Mesodermal cell (in vitro differentiated cells): ENCODE data around the gene GP9.

Source experiments
- H3K27ac ChIP-seq: 2 replicates; pipeline ENCODE4 v1.7.0; 2013; ENCODE audit warnings: mild to moderate bottlenecking, low read depth, low read length, moderate library complexity; ENCODE audit not compliant: severe bottlenecking
- H3K36me3 ChIP-seq: 2 replicates; pipeline ENCODE4 v1.7.1; 2013; ENCODE audit warnings: mild to moderate bottlenecking, low read length, moderate library complexity; ENCODE audit not compliant: control insufficient read depth, insufficient read depth
- H3K4me1 ChIP-seq: one replicate; pipeline ENCODE4 v1.7.1; 2013; ENCODE audit warnings: mild to moderate bottlenecking, low read length; ENCODE audit not compliant: insufficient read depth, control insufficient read depth, poor library complexity, severe bottlenecking
- H3K4me3 ChIP-seq: 2 replicates; pipeline ENCODE4 v1.7.0; 2013; ENCODE audit warnings: low read length, control low read depth, mild to moderate bottlenecking; ENCODE audit not compliant: insufficient read depth, poor library complexity, severe bottlenecking; ENCODE audit errors: extremely low read depth
- H3K9me3 ChIP-seq: 2 replicates; pipeline ENCODE4 v1.7.1; 2013; ENCODE audit warnings: mild to moderate bottlenecking, low read length, moderate library complexity; ENCODE audit not compliant: control insufficient read depth
- WGBS, 2 experiments: methylation state at CpG; one replicate each; pipeline ENCODE4 v1.1.5; 2013; ENCODE audit warnings: missing lambda C conversion rate in 2 of 2; ENCODE audit not compliant: insufficient coverage in 2 of 2; 5-methylcytosine and 5-hydroxymethylcytosine counted together

GP9 gene

DNA sequence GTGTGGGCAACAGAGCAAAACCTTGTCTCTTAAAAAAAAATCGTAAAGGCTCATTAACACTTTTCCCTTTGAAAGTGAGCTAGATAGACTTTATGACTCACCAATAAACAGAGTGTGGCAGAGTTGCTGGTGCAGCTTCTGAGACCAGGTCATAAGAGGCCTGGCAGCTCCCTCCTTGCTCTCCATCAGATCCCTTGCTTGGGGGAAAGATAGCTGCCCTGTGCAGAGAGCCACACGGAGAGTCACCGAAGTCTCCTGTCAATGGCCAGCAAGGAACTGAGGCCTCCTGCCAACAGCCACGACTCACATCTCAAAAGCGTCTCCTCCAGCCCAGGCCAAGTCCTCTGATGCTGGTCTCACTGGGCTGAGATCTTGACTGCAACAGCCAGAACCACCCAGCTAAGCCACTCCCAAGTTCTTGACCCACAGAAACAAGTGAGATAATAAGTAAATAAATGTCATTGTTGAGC, 8.7 kb upstream of the GP9 start:
- WGBS, 2 experiments = 61 to 96% methylated on average over 2 to 3 of the region's 5 CpGs
- no peak overlapping the region for H3K27ac ChIP-seq
- H3K4me3 ChIP-seq = no peak overlapping the region
- no peaks in the 10 kb centered on the region for H3K9me3 ChIP-seq
- no peaks in the 10 kb centered on the region for H3K36me3 ChIP-seq
- H3K4me1 ChIP-seq = no peaks in the 10 kb centered on the region

DNA sequence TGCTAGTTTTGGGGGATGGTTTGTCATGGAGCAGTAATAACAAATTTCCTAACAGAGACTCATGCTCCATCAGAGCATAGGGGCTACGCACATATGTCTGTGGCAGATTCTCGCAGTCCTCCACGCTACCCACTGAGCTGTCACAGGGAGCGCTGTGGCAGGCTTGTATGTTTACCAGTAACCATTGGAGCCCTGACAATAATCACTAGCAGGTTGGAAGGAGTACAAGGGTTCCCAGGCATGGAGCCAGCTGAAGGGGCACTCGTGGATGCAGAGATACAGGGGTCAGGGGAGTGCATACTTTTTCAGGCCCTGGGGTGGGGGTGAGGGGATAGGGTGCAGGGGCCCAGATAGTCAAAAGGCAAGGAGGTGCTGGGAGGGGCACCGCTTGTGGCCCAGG, 7.9 kb upstream of the GP9 start:
- 88 to 96% methylated on average over 5 of the region's 6 CpGs for WGBS, 2 experiments
- Histone ChIP-seq H3K4me1 (no peaks in the 10 kb centered on the region), H3K4me3 (no peak overlapping the region), H3K36me3 (no peaks in the 10 kb centered on the region), H3K9me3 (no peaks in the 10 kb centered on the region), H3K27ac (no peak overlapping the region)

- Histone ChIP-seq H3K9me3 (no peaks in the 10 kb centered on the region), H3K4me3 (no peak overlapping the region), H3K4me1 (no peaks in the 10 kb centered on the region), H3K27ac (no peak overlapping the region), H3K36me3 (no peaks in the 10 kb centered on the region)
- 100% methylated on average over 1 of the region's 3 CpGs for WGBS, 2 experiments
Measured at GRCh38 chr3:129054605-129055104, 5.9 kb upstream of the GP9 start.

- H3K4me3 ChIP-seq = no peak overlapping the region
Measured at GRCh38 chr3:129056451-129057173, 4.0 kb upstream of the GP9 start.

GRCh38 chr3:129057249-129057648, 3.3 kb upstream of the GP9 start:
- Histone ChIP-seq H3K4me1 (no peaks in the 10 kb centered on the region), H3K27ac (no peak overlapping the region), H3K4me3 (no peak overlapping the region), H3K9me3 (no peaks in the 10 kb centered on the region), H3K36me3 (no peaks in the 10 kb centered on the region)
- WGBS, 2 experiments = 96% methylated on average over 4 of the region's 4 CpGs

More at GRCh38 chr3:129056451-129057173, 4.0 kb upstream of the GP9 start:
- Histone ChIP-seq H3K4me1 (no peaks in the 10 kb centered on the region), H3K27ac (no peak overlapping the region), H3K36me3 (no peaks in the 10 kb centered on the region), H3K9me3 (no peaks in the 10 kb centered on the region)
- 78 to 83% methylated on average over 9 of the region's 9 CpGs for WGBS, 2 experiments

DNA sequence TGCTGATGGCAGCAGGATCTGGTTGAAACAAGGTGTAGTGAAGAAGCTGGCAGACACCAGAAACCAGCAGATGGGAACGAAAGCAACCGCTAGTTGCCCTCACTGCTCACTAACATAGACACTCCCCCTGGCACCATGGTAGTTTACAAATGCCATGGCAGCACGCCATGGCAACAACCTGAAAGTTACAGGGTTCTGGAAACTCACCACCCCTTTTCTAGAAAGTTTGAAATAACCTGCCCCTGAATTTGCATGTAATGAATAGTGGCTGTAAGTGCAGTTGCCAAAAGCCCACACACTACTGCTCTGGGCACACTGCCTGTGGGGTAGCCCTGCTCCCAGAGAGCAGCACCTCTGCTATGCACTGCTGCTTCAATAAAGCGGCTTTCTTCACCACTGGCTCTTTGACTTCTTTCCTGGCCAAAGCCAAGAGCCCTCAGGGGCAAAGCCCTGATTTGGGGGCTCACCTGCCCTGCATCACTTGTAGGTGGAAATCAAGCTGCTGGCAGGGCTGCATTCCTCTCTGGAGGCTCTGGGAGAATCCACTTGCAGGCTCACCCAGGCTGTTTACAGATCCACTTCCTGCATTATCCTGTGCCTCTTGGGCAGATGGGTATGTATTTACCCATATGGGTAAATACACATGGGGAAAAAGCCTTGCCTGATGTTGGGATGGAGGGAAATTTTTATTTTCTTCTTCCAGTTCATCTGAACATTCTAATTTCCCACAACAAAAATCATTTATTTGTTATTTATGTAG, 2.0 kb upstream of the GP9 start:
- Histone ChIP-seq H3K4me3 (no peak overlapping the region), H3K27ac (no peak overlapping the region), H3K36me3 (no peaks in the 10 kb centered on the region), H3K4me1 (no peaks in the 10 kb centered on the region), H3K9me3 (no peaks in the 10 kb centered on the region)
- WGBS, 2 experiments = 82 to 100% methylated on average over 1 of the region's 4 CpGs

- no peaks in the 10 kb centered on the region for H3K4me1 ChIP-seq
- H3K4me3 ChIP-seq = no peak overlapping the region
- 80 to 83% methylated on average over 7 to 8 of the region's 11 CpGs for WGBS, 2 experiments
- no peaks in the 10 kb centered on the region for H3K9me3 ChIP-seq
- no peak overlapping the region for H3K27ac ChIP-seq
- H3K36me3 ChIP-seq = no peaks in the 10 kb centered on the region
Measured at GRCh38 chr3:129059311-129059958, 1.1 kb upstream of the GP9 start.

DNA sequence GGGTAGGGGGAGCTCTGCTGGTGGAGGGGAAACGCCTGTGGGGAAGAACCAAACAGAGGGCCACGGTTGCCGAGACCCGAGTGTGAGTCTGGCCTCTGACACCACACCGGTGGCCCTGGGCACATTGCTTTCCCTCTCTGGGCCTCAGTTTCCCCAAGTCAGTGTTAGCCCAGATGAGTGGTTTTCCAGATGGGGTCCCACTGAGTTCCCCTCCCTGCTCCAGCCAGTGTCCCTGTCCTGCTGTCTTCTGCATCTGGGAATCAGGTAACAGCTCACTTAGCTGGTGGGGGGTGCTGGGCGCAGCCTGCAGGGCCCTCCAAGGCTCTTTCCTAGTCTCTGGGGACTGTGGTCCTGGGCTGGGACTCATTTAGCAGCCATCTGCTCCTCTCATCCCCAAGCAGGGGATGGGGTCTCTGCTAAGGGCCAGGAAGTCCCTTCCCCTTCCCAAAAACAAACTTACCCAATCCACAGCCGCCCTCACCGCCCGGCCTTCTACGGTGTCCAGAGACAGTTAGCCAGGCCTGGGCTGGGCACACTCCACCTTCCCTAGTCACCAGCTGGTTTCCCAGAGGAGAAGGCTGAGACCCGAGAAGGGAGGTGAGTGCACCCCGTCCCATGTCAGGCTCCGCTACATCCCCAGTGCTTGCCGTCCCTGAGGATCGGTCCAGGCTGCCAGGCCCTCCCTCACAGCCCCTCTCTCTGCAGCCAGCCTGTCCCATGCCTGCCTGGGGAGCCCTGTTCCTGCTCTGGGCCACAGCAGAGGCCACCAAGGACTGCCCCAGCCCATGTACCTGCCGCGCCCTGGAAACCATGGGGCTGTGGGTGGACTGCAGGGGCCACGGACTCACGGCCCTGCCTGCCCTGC, 676 bp downstream of the GP9 start:
- 89 to 93% methylated on average over 11 to 18 of the region's 19 CpGs for WGBS, 2 experiments
- Histone ChIP-seq H3K27ac (no peak overlapping the region), H3K36me3 (no peaks in the 10 kb centered on the region), H3K4me1 (no peaks in the 10 kb centered on the region), H3K4me3 (no peak overlapping the region), H3K9me3 (no peaks in the 10 kb centered on the region)

DNA sequence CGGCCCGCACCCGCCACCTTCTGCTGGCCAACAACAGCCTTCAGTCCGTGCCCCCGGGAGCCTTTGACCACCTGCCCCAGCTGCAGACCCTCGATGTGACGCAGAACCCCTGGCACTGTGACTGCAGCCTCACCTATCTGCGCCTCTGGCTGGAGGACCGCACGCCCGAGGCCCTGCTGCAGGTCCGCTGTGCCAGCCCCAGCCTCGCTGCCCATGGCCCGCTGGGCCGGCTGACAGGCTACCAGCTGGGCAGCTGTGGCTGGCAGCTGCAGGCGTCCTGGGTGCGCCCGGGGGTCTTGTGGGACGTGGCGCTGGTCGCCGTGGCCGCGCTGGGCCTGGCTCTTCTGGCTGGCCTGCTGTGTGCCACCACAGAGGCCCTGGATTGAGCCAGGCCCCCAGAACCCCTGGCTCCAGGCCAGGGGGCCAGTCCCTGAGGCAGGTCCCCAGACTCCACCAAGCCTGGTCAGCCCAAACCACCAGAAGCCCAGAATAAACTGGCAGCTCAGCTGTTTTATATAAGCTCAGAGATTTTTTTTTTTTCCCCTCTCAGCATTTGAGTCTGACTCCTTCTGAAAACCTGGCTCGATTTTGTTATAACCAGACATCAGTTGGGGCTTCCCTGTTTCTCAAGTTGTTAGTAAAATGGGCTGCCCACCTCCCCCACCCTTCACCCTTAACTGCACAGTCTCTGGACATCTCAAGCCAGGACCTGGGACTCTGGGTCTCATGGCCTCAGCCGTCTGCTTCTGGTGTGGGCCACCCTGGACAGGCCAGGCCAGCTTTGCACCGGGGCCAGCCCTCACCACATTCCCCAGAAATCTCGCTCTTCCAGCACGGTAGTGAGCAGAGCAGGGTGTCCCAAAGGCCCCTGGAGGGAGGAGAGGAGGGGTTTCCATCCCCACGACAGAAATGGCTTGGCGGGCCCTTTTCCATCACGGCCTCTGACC, 1.6 kb downstream of the GP9 start:
- H3K4me3 ChIP-seq = no peak overlapping the region
- no peaks in the 10 kb centered on the region for H3K9me3 ChIP-seq
- no peak overlapping the region for H3K27ac ChIP-seq
- H3K36me3 ChIP-seq = no peaks in the 10 kb centered on the region
- no peaks in the 10 kb centered on the region for H3K4me1 ChIP-seq
- WGBS, 2 experiments = 95 to 96% methylated on average over 21 to 28 of the region's 32 CpGs
